SJCRH30 (cell line): ENCODE measurements around the gene CDH5. TPM values are rescaled to one million over a fixed set of nuclear protein-coding genes. Genes with fewer than 3 reads are reported as not detected.

ENCODE experiments used
- DNase-seq, 2 experiments: peaks; one replicate each; pipeline ENCODE4 v3.0.0-alpha.2; 2015 to 2020
- H3K27ac ChIP-seq: fragments of 250-450 bp; sonication (Bioruptor Pico); 2 replicates; pipeline ENCODE4 v1.5.1; 2020; ENCODE audit warnings: mild to moderate bottlenecking, moderate library complexity
- H3K27me3 ChIP-seq: fragments of 250-450 bp; sonication (Bioruptor Pico); 2 replicates; pipeline ENCODE4 v1.5.1; 2020; ENCODE audit warnings: mild to moderate bottlenecking, moderate library complexity
- H3K36me3 ChIP-seq: fragments of 250-450 bp; sonication (Bioruptor Pico); 2 replicates; pipeline ENCODE4 v1.5.1; 2020; ENCODE audit warnings: mild to moderate bottlenecking, moderate library complexity
- H3K4me1 ChIP-seq: fragments of 250-450 bp; sonication (Bioruptor Pico); 2 replicates; pipeline ENCODE4 v1.5.1; 2020; ENCODE audit warnings: mild to moderate bottlenecking, moderate library complexity
- H3K4me3 ChIP-seq: fragments of 250-450 bp; sonication (Bioruptor Pico); 2 replicates; pipeline ENCODE4 v1.5.1; 2020; ENCODE audit warnings: mild to moderate bottlenecking, moderate library complexity
- H3K9me3 ChIP-seq: fragments of 250-450 bp; sonication (Bioruptor Pico); replicated peaks from 2 replicates; pipeline ENCODE4 v1.5.1; 2020; ENCODE audit warnings: mild to moderate bottlenecking, moderate library complexity
- total RNA-seq: library from RNA; depleted of rRNA; stranded (reverse); fragments of >200 nt; shearing (Covaris generic); gene quantifications from 2 replicates; pipeline ENCODE4 v1.2.3, GENCODE V29; 2014

CDH5 gene
- total RNA-seq, 1 experiment from 2014 or later, result 0.16 TPM

DNA sequence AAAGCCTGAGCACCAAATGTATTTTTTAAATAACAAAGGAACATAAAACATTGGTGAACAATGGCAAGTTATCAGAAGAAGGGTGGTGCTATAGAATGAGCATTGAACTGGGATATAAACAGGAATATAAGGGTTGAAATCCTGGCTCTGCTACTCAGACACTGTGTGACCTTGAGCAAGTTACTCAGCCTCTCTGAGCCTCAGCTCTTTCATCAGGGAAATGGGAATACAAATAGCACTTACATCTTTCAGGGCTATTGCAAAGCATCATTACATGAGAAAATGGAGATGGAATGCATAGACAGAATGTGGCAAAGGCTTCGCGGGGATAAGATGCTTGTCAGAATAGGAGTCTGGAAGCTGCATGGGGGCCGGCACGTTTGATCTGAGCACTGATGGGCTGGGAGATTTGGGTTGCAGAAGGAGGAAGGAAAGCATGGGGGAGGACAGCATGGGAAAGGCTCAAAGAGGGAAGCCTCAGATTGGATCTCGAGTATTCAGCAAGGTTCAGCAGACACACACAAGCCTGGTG is 4.8 kb upstream of the CDH5 start:
- peaks cover 4% of the 10 kb centered on the region; the same call in 1 of the 2 replicates for H3K4me1 ChIP-seq
- peaks cover 2% of the 10 kb centered on the region; the same call in 1 of the 2 replicates for H3K27me3 ChIP-seq
- no peak overlapping the region for H3K27ac ChIP-seq
- no peak overlapping the region for H3K4me3 ChIP-seq
- no peaks in the 10 kb centered on the region for H3K9me3 ChIP-seq
- H3K36me3 ChIP-seq, result no peaks in the 10 kb centered on the region
- DNase-seq, result no peak

DNA sequence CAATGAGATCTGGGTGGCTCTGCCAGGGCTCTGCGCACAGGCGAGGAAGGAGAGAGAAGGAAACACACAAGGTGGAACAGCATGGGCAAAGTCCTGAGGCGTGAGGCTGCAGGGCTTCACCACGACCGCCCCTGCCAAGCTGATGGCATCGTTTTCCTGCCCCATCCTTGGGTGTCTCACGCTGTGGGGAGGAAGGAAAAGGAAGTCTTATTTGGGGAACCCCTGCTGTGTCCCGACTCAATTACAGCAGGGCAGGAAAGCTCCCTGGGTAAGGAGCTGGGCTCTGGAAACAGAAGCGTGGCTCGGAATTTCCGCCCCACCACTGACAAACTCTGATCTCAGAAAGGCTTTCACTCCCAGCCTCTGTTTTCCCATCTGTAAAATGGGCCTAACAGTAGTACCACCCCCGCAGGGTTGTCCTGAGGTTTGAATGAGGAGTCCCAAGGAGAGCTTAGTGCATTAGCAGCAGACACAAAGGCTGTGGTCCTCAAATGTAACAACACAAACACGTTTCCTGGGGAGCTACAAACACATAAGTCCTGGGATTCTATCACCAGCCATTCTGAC is 3.2 kb upstream of the CDH5 start:
- Histone ChIP-seq H3K4me1 (peaks cover 4% of the 10 kb centered on the region; the same call in 1 of the 2 replicates), H3K4me3 (no peak overlapping the region), H3K27me3 (peaks cover 4% of the 10 kb centered on the region; the same call in 1 of the 2 replicates), H3K9me3 (no peaks in the 10 kb centered on the region), H3K27ac (no peak overlapping the region), H3K36me3 (no peaks in the 10 kb centered on the region)
- DNase-seq, result no peak

DNA sequence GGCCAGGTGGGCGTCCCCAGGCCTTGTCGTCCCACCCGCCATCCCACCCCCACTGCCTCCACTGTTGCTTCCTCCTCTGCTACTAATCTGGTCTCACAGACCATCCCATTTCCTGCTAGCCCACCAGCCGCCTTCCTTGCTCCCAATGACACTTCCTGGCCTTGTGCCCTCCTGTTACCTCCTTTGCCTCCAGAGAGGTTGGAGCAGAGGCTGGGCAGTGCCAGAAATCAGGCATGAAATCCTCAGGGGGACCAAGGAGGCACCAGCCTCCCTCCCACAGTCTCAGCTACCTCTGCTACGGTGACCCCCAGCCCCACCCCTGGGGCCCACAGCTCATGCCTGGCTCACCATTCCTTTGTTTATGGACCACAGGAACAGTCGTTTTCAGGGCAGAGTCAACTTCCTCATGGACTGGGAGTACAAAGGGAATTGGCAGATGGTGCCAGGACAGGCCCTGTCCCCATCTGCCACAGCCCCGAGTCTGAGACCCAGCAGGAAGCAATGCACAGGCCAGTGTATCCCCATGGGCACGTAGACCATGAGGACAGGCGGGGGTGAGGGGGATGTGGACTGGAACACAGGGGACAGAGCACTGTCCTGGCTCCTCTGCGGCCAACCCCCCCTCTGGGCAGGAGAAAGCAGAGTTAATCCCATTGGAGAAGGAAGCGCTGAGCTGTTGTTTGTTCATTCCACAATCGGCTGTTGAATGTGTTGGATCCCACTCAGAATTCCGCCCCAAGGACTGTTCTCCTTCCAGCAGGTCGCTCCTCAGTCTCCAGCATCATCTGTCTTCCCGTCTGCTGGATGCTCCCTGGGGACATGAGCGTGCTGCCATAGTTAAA is 2.2 kb upstream of the CDH5 start:
- Histone ChIP-seq H3K36me3 (no peaks in the 10 kb centered on the region), H3K27ac (no peak overlapping the region), H3K9me3 (no peaks in the 10 kb centered on the region), H3K27me3 (peaks cover 4% of the 10 kb centered on the region; the same call in 1 of the 2 replicates), H3K4me1 (peaks cover 4% of the 10 kb centered on the region; the same call in 1 of the 2 replicates), H3K4me3 (no peak overlapping the region)
- DNase-seq, result peak; percentile 45 to 54

DNA sequence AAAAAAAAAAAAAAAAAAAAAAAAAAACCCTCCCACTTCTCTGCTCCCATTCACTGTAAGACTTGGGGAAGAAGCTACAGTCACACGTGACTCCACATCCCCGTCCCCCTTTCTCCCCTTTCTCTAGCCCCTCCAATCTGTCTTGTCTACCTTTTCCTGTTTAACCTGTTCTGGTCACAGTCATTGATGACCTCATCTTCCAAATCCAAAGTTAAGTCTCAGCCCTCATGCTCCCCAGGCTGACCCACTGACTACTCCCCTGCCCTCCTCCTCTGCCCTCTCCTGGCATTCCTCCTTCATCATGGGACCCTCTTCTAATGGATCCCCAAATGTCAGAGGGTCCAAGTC is 1.6 kb upstream of the CDH5 start:
- Histone ChIP-seq H3K4me1 (peaks cover 4% of the 10 kb centered on the region; the same call in 1 of the 2 replicates), H3K36me3 (no peaks in the 10 kb centered on the region), H3K27me3 (peaks cover 4% of the 10 kb centered on the region; the same call in 1 of the 2 replicates), H3K9me3 (no peaks in the 10 kb centered on the region), H3K27ac (no peak overlapping the region), H3K4me3 (no peak overlapping the region)
- no peak for DNase-seq

DNA sequence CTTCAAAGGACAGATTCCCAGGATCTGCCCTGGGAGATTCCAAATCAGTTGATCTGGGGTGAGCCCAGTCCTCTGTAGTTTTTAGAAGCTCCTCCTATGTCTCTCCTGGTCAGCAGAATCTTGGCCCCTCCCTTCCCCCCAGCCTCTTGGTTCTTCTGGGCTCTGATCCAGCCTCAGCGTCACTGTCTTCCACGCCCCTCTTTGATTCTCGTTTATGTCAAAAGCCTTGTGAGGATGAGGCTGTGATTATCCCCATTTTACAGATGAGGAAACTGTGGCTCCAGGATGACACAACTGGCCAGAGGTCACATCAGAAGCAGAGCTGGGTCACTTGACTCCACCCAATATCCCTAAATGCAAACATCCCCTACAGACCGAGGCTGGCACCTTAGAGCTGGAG is 840 bp upstream of the CDH5 start:
- no peak overlapping the region for H3K27ac ChIP-seq
- H3K4me3 ChIP-seq, result no peak overlapping the region
- no peaks in the 10 kb centered on the region for H3K36me3 ChIP-seq
- no peaks in the 10 kb centered on the region for H3K9me3 ChIP-seq
- no peak for DNase-seq
- peaks cover 4% of the 10 kb centered on the region; the same call in 1 of the 2 replicates for H3K4me1 ChIP-seq
- H3K27me3 ChIP-seq, result peaks cover 4% of the 10 kb centered on the region; the same call in 1 of the 2 replicates

DNA sequence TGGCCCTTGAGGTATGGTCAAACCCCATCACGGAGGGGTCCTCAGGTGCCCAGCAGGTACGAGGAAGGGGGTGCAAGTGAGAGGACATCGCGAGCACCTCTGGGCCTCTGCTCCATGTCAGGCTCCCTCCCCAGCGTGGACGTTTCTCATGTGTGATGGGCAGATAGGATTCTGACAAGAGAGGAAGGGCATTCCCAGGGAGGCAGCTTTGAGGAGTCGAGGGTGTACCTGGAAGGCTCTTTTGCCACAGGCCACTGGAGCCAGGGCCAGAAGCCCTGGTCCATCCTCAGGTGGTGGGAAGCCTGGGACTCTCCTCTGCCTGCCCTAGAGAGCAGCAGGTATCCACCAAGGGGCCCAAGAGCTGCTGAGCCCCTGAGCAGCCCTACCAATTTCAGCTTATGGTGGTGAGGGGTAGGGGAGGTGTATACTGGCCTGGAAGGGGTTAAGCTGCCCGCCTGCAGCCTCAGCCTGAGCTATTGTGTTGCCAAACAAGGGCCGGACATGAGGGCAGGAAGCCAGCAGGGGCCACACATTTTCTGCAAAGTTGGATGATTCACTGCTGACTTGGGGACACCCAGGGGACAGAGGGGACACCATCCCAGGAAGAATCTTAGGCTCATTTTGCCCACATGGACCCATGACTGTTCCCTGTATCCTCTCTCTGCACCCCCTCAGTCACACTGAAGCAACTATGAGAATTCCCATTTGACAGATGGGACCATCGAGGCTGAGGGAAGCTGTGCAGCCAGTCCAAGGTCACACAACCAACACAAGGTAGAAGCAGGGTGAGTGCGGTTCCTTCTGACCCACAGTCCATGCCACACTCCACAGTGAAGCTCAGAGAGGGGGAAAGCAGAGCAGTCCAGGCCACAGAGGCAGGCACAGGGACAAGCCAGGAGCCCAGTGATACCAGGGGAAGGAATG is 1.7 kb downstream of the CDH5 start:
- Histone ChIP-seq H3K9me3 (no peaks in the 10 kb centered on the region), H3K4me1 (peaks cover 4% of the 10 kb centered on the region; the same call in 1 of the 2 replicates), H3K36me3 (no peaks in the 10 kb centered on the region), H3K4me3 (no peak overlapping the region), H3K27ac (no peak overlapping the region), H3K27me3 (peaks cover 4% of the 10 kb centered on the region; the same call in 1 of the 2 replicates)
- DNase-seq, result no peak

DNA sequence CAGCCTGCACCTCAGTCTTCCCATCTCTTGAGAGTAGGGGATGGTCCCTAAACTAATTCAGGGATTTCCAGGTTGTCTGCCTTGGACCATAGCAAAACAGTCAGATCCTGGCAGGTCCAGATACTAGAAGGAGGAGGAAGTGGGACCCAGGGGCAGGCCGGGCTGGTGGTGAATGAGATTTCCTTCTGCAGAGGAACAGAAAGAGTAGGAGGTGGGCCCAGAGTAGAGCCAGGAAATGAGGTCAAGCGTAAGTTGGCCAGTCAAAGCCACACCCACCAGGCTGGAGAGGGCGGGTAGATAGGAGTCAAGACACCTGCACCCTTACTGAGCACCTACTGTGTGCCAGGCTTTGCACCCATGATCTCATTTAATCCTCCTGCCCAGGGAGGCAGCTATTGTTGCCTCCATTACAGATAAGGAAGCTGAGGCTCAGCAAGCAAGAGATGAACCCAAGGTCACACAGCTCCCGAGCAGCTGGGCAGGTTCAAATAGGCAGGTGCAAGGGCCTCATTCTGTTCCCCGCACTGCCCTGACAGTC is 2.6 kb downstream of the CDH5 start:
- Histone ChIP-seq H3K4me1 (peaks cover 4% of the 10 kb centered on the region; the same call in 1 of the 2 replicates), H3K27me3 (peaks cover 4% of the 10 kb centered on the region; the same call in 1 of the 2 replicates), H3K9me3 (no peaks in the 10 kb centered on the region), H3K4me3 (no peak overlapping the region), H3K27ac (no peak overlapping the region), H3K36me3 (no peaks in the 10 kb centered on the region)
- DNase-seq, result no peak

DNA sequence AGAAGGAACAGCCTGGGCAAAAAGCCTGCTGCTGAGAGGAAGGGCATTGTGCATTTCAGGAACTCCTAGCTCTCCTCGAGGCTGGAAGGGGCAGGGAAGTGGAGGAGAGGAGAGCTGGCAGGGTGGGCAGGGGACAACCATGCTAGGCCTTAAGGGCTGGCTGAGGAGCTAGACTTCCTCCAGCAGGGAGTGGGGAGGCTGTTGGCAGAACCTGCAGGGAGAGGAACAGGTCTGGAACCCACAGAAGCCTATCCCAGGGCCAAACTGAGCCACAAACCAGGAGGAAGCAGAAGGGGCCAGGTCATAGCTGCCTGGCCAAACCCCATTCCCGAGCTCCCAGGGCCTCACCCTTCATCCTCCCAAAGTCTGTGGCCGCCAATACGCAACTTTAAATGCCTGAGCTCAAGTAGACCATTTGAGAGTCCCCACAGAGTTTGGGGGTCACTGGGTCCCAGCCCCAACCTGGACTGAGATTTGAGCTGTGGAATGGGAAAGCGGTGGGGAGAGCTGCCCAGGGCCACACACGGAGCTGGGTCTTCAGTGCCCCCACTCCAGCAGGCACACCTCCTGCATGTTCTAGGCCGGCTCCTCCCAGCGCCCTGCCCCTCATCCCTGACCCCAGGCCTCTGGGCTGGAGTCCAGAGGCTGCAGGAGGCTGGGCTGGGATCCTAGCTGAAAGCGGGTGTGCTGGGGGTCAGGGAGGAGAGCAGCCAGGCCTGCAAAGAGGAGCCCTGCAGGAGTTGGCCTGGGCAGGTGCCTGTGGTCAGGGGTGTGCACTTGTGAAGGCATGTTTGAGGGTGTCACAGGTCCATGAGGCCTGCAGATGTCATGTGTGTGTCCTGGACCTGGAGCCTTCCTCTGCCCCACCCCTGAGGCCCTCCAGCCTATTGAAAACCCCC is 4.5 kb downstream of the CDH5 start:
- no peaks in the 10 kb centered on the region for H3K4me1 ChIP-seq
- no peak for DNase-seq
- no peaks in the 10 kb centered on the region for H3K36me3 ChIP-seq
- no peak overlapping the region for H3K4me3 ChIP-seq
- H3K27me3 ChIP-seq, result peaks cover 4% of the 10 kb centered on the region; the same call in 1 of the 2 replicates
- no peak overlapping the region for H3K27ac ChIP-seq
- no peaks in the 10 kb centered on the region for H3K9me3 ChIP-seq

DNA sequence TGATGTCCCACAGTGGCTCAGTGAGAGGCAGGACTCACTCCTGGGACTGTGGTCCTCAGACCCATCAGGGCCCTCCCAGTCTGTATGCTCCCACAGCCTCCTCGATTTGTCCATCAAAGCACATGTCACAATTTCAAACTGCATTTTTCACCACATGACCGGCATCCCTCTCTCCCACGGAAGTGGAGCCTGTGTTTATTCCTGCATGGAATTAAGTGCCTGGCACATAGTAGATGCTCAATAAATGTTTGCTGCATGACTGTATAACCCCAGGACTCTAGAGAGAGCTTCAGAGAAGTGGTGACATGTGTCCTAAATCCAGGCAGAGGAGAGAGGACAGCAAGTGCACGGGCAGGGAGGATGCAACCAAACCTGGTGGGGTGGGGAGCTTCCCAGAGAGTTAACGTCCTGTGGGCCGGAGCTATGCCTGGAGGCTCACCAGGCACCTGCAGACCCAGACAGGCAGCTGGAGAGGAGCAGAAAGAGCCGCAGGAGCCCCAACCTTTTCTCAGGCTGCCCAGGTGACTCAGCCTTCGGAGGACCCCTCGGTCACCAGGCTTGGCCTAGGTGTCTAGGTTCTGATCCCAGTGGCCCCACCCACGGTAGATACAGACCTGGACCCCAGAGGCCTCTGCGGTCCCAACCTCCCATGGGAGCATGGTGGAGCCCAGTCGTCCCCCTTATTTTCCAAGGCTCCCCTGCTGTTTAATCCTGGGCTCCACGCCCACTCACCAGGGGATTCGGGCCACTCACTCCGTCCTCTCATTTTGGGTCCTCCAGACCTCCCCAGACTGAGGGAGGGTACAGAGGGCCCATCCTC is 5.8 kb downstream of the CDH5 start:
- Histone ChIP-seq H3K4me3 (no peak overlapping the region), H3K27me3 (no peaks in the 10 kb centered on the region), H3K9me3 (no peaks in the 10 kb centered on the region), H3K27ac (no peak overlapping the region), H3K4me1 (no peaks in the 10 kb centered on the region), H3K36me3 (no peaks in the 10 kb centered on the region)
- DNase-seq, result no peak

DNA sequence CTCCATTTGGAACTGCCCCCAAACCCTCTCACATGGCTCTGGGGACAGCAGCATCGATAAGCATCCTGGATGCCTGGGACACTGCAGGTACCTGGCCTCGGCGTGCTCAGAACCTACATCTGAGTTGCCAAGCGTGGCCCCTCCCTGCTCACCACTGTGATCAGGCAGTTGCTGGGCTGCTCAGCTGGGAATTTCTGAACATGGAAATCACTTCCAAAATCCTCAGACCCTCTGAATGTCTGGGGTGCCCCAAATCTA is 6.3 kb downstream of the CDH5 start:
- Histone ChIP-seq H3K36me3 (no peaks in the 10 kb centered on the region), H3K27ac (no peak overlapping the region), H3K4me3 (no peak overlapping the region), H3K4me1 (no peaks in the 10 kb centered on the region), H3K27me3 (no peaks in the 10 kb centered on the region), H3K9me3 (no peaks in the 10 kb centered on the region)
- no peak for DNase-seq

DNA sequence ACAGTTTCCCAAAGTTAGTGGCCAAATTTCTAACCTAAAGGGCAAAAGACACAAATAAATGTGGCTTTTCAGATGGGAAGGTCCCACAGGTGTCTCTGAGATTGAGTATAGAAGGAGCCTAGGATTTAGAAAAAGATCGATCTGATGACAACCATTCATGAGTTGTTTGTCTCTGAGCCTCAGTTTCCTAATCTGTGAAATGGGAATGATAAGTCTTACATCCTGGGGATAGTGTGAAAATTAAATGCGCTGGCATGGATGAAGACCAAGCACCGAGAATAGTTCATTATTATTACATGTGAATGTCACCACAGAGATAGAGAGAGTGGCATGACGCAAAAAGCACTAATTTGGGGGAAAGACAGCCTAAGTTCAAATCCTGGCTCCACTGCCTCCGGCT is 7.2 kb downstream of the CDH5 start:
- no peaks in the 10 kb centered on the region for H3K36me3 ChIP-seq
- H3K27ac ChIP-seq, result no peak overlapping the region
- no peak for DNase-seq
- no peak overlapping the region for H3K4me3 ChIP-seq
- no peaks in the 10 kb centered on the region for H3K4me1 ChIP-seq
- no peaks in the 10 kb centered on the region for H3K9me3 ChIP-seq
- no peaks in the 10 kb centered on the region for H3K27me3 ChIP-seq

DNA sequence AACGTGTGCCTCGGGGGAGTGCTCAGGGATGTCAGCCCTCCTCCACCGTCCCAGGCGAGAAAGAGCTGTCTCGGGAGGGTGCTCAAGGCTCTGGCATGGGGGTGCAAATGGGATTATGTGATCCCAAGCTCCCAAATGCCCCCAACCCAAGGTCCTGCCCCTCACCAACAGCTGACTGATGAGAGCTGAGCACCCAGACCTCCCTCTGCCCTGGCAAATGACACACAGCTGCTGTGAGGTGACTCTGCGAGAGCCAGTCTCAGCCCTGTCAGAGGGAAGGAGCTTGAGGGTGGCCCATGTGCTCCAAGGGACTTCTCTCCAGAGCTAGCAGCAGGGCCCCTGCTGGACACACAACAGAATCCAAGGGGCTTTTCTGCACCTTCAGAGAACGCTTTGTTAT is 7.7 kb downstream of the CDH5 start:
- Histone ChIP-seq H3K27me3 (no peaks in the 10 kb centered on the region), H3K9me3 (no peaks in the 10 kb centered on the region), H3K27ac (no peak overlapping the region), H3K36me3 (no peaks in the 10 kb centered on the region), H3K4me3 (no peak overlapping the region), H3K4me1 (0 out of 2 replicates have a peak, but pooled peaks cover 3% of the 10 kb centered on the region)
- DNase-seq, result no peak

DNA sequence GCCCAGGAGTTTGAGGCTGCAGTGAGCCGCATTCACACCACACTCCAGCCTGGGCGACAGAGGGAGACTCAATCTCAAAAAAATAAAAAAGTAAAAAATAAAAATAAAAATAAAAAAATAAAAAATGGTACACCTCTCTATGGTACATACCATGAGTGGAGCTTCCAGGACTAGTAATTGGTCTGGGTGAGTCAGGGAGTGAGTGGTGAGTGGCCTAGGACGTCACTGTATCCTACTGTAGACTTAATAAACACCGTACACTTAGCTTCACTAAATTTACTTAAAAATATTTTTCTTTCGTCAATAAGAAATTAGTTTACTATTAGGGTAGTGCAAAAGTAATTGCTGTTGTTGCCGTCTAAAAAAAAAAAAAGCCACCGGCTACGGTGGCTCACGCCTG is 9.0 kb downstream of the CDH5 start:
- Histone ChIP-seq H3K4me3 (no peak overlapping the region), H3K4me1 (0 out of 2 replicates have a peak, but pooled peaks cover 3% of the 10 kb centered on the region), H3K9me3 (no peaks in the 10 kb centered on the region), H3K36me3 (no peaks in the 10 kb centered on the region), H3K27ac (no peak overlapping the region), H3K27me3 (no peaks in the 10 kb centered on the region)
- DNase-seq, result no peak
